ENCODE data around the gene OVOL1. TPM values are rescaled to one million over a fixed set of nuclear protein-coding genes. Genes with fewer than 3 reads are reported as not detected.

OVOL1 gene
- total and polyA plus RNA-seq, 2 experiments from 2014 or later, result 1.5 to 3.3 TPM

- Mint-ChIP-seq H3K4me3 (no peak overlapping the region), H3K4me1 (peaks cover 5% of the 10 kb centered on the region; the same call in 1 of the 3 replicates), H3K27me3 (ENCODE audit: insufficient read depth, low read depth, poor library complexity) (peaks cover 8% of the 10 kb centered on the region), H3K27ac (no peak overlapping the region), H3K36me3 (ENCODE audit: low read depth) (no peaks in the 10 kb centered on the region; the same call in 1 of the 3 replicates), H3K9me3 (no peaks in the 10 kb centered on the region)
- Histone ChIP-seq H3K4me3 (no peak overlapping the region), H3K79me2 (replicated peaks; ENCODE audit: insufficient read depth) (no peaks in the 10 kb centered on the region), H2AFZ (no peak overlapping the region), H3K4me2 (no peak overlapping the region), H3K36me3 (ENCODE audit: insufficient read depth) (no peaks in the 10 kb centered on the region), H4K20me1 (replicated peaks; ENCODE audit: insufficient read depth) (no peaks in the 10 kb centered on the region), H3K4me1 (ENCODE audit: insufficient read depth) (no peaks in the 10 kb centered on the region), H3F3A (replicated peaks; ENCODE audit: low read depth) (0 out of 2 replicates have a peak, but pooled peaks cover 4% of the 10 kb centered on the region), H3K27me3 (ENCODE audit: insufficient read depth) (peaks cover 12% of the 10 kb centered on the region), H3K9me2 (ENCODE audit: insufficient read depth) (no peaks in the 10 kb centered on the region), H3K27ac (ENCODE audit: low read depth) (no peak overlapping the region)
- ATAC-seq (no peak), DNase-seq (ENCODE audit: low spot score) (no peak)
- TF ChIP-seq STAT1 (IDR thresholded peaks at IDR 0.05; ENCODE audit: unreplicated experiment), result no peak
Observed at GRCh38 chr11:65821107-65821506, 34.2 kb downstream of the OVOL1 start.

DNA sequence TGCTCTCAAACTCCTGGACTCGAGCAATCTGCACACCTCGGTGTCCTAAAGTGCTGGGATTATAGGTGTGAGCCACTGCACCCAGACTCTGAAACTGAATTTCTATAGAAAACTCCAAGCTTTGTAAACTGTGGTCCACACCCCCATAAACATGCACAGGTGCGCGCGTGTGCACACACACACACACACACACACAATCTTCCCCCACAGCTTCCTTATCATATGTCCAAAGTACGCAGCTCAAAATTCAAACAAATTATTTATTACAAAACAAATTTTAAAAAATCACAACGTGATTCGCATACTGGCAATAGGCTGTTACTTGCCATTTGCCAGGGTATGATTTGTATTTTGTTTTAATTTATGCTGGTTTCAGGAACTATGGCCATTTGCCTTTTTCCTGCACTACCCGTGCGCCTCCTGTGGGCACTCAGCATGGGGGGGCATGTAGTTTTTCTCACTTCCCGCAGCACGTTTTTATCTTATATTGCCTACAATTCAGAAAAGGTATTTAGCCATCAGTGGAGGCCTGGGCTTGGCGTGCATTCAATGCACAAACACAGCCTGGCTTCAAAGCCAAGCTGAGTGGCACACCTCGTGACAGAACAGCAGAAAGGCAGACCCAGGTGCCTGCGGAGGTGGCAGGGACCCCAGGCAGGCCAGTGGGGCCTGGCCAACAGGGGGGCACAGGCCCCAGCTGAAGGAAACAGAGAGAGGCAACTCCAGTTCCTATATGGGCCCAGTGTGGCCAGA, 36.1 kb downstream of the OVOL1 start:
- Histone ChIP-seq H3K27me3 (ENCODE audit: insufficient read depth) (no peaks in the 10 kb centered on the region), H2AFZ (no peak overlapping the region), H3K4me1 (ENCODE audit: insufficient read depth) (no peaks in the 10 kb centered on the region), H3F3A (replicated peaks; ENCODE audit: low read depth) (0 out of 2 replicates have a peak, but pooled peaks cover 4% of the 10 kb centered on the region), H3K4me3 (no peak overlapping the region), H3K27ac (ENCODE audit: low read depth) (no peak overlapping the region), H3K79me2 (replicated peaks; ENCODE audit: insufficient read depth) (no peaks in the 10 kb centered on the region), H4K20me1 (replicated peaks; ENCODE audit: insufficient read depth) (no peaks in the 10 kb centered on the region; the same call in 1 of the 2 replicates), H3K36me3 (ENCODE audit: insufficient read depth) (no peaks in the 10 kb centered on the region), H3K4me2 (no peak overlapping the region), H3K9me2 (ENCODE audit: insufficient read depth) (no peaks in the 10 kb centered on the region)
- Mint-ChIP-seq H3K4me1 (peaks cover 5% of the 10 kb centered on the region; the same call in 1 of the 3 replicates), H3K36me3 (ENCODE audit: low read depth) (no peaks in the 10 kb centered on the region; the same call in 2 of the 3 replicates), H3K4me3 (no peak overlapping the region), H3K27me3 (ENCODE audit: insufficient read depth, low read depth, poor library complexity) (peaks cover 3% of the 10 kb centered on the region), H3K27ac (no peak overlapping the region), H3K9me3 (no peaks in the 10 kb centered on the region)
- ATAC-seq, result no peak
- DNase-seq (ENCODE audit: low spot score), result no peak
- TF ChIP-seq ZNF331 (CRISPR knock-in tag; IDR thresholded peaks at IDR 0.05; ENCODE audit: low read depth) (no peak), ETS1 (IDR thresholded peaks at IDR 0.05) (no peak), STAT1 (IDR thresholded peaks at IDR 0.05; ENCODE audit: unreplicated experiment) (no peak), EZH2 (IDR thresholded peaks at IDR 0.05; ENCODE audit: low read depth, unreplicated experiment) (no peak), JUNB (IDR thresholded peaks at IDR 0.05; ENCODE audit: unreplicated experiment) (no peak), ZNF114 (CRISPR knock-in tag; IDR thresholded peaks at IDR 0.05) (no peak), REST (IDR thresholded peaks at IDR 0.05; ENCODE audit: unreplicated experiment) (no peak)
- TF ChIP-seq, protein P1, sequence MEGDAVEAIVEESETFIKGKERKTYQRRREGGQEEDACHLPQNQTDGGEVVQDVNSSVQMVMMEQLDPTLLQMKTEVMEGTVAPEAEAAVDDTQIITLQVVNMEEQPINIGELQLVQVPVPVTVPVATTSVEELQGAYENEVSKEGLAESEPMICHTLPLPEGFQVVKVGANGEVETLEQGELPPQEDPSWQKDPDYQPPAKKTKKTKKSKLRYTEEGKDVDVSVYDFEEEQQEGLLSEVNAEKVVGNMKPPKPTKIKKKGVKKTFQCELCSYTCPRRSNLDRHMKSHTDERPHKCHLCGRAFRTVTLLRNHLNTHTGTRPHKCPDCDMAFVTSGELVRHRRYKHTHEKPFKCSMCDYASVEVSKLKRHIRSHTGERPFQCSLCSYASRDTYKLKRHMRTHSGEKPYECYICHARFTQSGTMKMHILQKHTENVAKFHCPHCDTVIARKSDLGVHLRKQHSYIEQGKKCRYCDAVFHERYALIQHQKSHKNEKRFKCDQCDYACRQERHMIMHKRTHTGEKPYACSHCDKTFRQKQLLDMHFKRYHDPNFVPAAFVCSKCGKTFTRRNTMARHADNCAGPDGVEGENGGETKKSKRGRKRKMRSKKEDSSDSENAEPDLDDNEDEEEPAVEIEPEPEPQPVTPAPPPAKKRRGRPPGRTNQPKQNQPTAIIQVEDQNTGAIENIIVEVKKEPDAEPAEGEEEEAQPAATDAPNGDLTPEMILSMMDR (conservative IDR thresholded peaks at IDR 0.05; ENCODE audit: low read depth in 2 of 2), result no peak

Measured in GM23338 (cell line).